H9 (cell line): ENCODE data around the gene GSE1. TPM values are rescaled to one million over a fixed set of nuclear protein-coding genes. Genes with fewer than 3 reads are reported as not detected.
A peak's percentile ranks its signal among the peaks of the same experiment; 100 is the strongest.

Source experiments
- DNase-seq: peaks from one replicate; pipeline ENCODE4 v3.0.0-alpha.2; 2017
- H2AFZ ChIP-seq: one replicate; pipeline ENCODE4 v1.6.1; 2013; ENCODE audit warnings: mild to moderate bottlenecking, low read length, control low read depth, moderate library complexity
- H2AK5ac ChIP-seq: 2 replicates; pipeline ENCODE4 v1.6.1; 2013; ENCODE audit warnings: low read length, control low read depth, mixed read lengths; ENCODE audit not compliant: insufficient read length
- H2BK120ac ChIP-seq: one replicate; pipeline ENCODE4 v1.6.1; 2013; ENCODE audit warnings: low read depth, mild to moderate bottlenecking, low read length, control low read depth, inconsistent platforms; ENCODE audit not compliant: poor library complexity, severe bottlenecking
- H2BK12ac ChIP-seq: 2 replicates; pipeline ENCODE4 v1.6.1; 2013; ENCODE audit warnings: low read length, control low read depth, mixed read lengths, low read depth; ENCODE audit not compliant: insufficient read length
- H2BK15ac ChIP-seq: 2 replicates; pipeline ENCODE4 v1.6.1; 2013; ENCODE audit warnings: low read depth, low read length, control low read depth
- H2BK20ac ChIP-seq: one replicate; pipeline ENCODE4 v1.6.1; 2013; ENCODE audit warnings: low read depth, mild to moderate bottlenecking, low read length, control low read depth, inconsistent platforms; ENCODE audit not compliant: poor library complexity, severe bottlenecking
- H2BK5ac ChIP-seq: 2 replicates; pipeline ENCODE4 v1.6.1; 2013; ENCODE audit warnings: low read length, control low read depth, mixed read lengths; ENCODE audit not compliant: insufficient read length
- H3K14ac ChIP-seq: 2 replicates; pipeline ENCODE4 v1.6.1; 2013; ENCODE audit warnings: low read length, control low read depth; ENCODE audit not compliant: insufficient read depth
- H3K18ac ChIP-seq: 2 replicates; pipeline ENCODE4 v1.6.1; 2013; ENCODE audit warnings: low read depth, mild to moderate bottlenecking, mixed read lengths, low read length, control low read depth; ENCODE audit not compliant: insufficient read length
- H3K23ac ChIP-seq: 2 replicates; pipeline ENCODE4 v1.6.1; 2013; ENCODE audit warnings: low read length, control low read depth, mixed read lengths, low read depth; ENCODE audit not compliant: insufficient read length
- H3K23me2 ChIP-seq: 2 replicates; pipeline ENCODE4 v1.6.1; 2013; ENCODE audit warnings: low read depth, mild to moderate bottlenecking, mixed read lengths, low read length, control low read depth; ENCODE audit not compliant: insufficient read length, poor library complexity, severe bottlenecking
- H3K27ac ChIP-seq: 2 replicates; pipeline ENCODE4 v1.5.1; 2013; ENCODE audit warnings: low read length, control low read depth, mixed read lengths, low read depth; ENCODE audit not compliant: insufficient read length
- H3K27me3 ChIP-seq: 2 replicates; pipeline ENCODE4 v1.6.1; 2013; ENCODE audit warnings: low read length, control low read depth, inconsistent platforms; ENCODE audit not compliant: insufficient read depth
- H3K4ac ChIP-seq: 2 replicates; pipeline ENCODE4 v1.6.1; 2013; ENCODE audit warnings: low read depth, mild to moderate bottlenecking, control low read depth, inconsistent platforms, low read length, moderate library complexity
- H3K4me1 ChIP-seq: 2 replicates; pipeline ENCODE4 v1.6.1; 2013; ENCODE audit warnings: low read length, control low read depth, inconsistent platforms; ENCODE audit not compliant: insufficient read depth
- H3K4me2 ChIP-seq: 2 replicates; pipeline ENCODE4 v1.6.1; 2013; ENCODE audit warnings: low read length, control low read depth, mixed read lengths; ENCODE audit not compliant: insufficient read length, insufficient read depth
- H3K56ac ChIP-seq: 2 replicates; pipeline ENCODE4 v1.6.1; 2013; ENCODE audit warnings: low read depth, mild to moderate bottlenecking, mixed read lengths, low read length, control low read depth; ENCODE audit not compliant: insufficient read length
- H3K79me1 ChIP-seq: 2 replicates; pipeline ENCODE4 v1.6.1; 2013; ENCODE audit warnings: low read depth, mild to moderate bottlenecking, moderate library complexity, low read length, control low read depth, inconsistent platforms; ENCODE audit not compliant: insufficient read depth, poor library complexity, severe bottlenecking
- H3K79me2 ChIP-seq: 2 replicates; pipeline ENCODE4 v1.6.1; 2013; ENCODE audit warnings: low read length, control low read depth, inconsistent platforms; ENCODE audit not compliant: insufficient read depth
- H3K9ac ChIP-seq: 2 replicates; pipeline ENCODE4 v1.6.1; 2013; ENCODE audit warnings: low read length, control low read depth, mixed read lengths; ENCODE audit not compliant: insufficient read length; ENCODE audit errors: extremely low read depth
- H3K9me3 ChIP-seq: one replicate; pipeline ENCODE4 v1.6.1; 2013; ENCODE audit warnings: low read depth, low read length, inconsistent platforms; ENCODE audit not compliant: control insufficient read depth
- H3T11ph ChIP-seq: one replicate; pipeline ENCODE4 v1.6.1; 2013; ENCODE audit warnings: mild to moderate bottlenecking, low read length, control low read depth, inconsistent platforms
- H4K20me1 ChIP-seq: one replicate; pipeline ENCODE4 v1.6.1; 2013; ENCODE audit not compliant: control insufficient read depth, insufficient read length, insufficient read depth
- H4K5ac ChIP-seq: 2 replicates; pipeline ENCODE4 v1.6.1; 2013; ENCODE audit warnings: low read depth, mild to moderate bottlenecking, mixed read lengths, low read length, control low read depth; ENCODE audit not compliant: insufficient read length
- H4K8ac ChIP-seq: replicated peaks from 2 replicates; pipeline ENCODE4 v1.6.1; 2013; ENCODE audit warnings: low read length, control low read depth, mixed read lengths, low read depth; ENCODE audit not compliant: insufficient read length
- H4K91ac ChIP-seq: 2 replicates; pipeline ENCODE4 v1.6.1; 2013; ENCODE audit warnings: low read depth, mild to moderate bottlenecking, moderate library complexity, mixed read lengths, low read length, control low read depth; ENCODE audit not compliant: insufficient read length
- H3K27ac Mint-ChIP-seq, 3 experiments: 2 replicates in 2 of 3; 3 replicates in 1 of 3; pipeline ENCODE4 v1.8.0; 2020 to 2021; ENCODE audit warnings: mixed read lengths in 3 of 3, mild to moderate bottlenecking in 1 of 3, moderate library complexity in 1 of 3
- H3K27me3 Mint-ChIP-seq: 2 replicates; pipeline ENCODE4 v1.8.0; 2021; ENCODE audit warnings: low read depth, mild to moderate bottlenecking, moderate library complexity, mixed read lengths
- H3K36me3 Mint-ChIP-seq, 3 experiments: 2 replicates in 2 of 3; 3 replicates in 1 of 3; pipeline ENCODE4 v1.8.0; 2020 to 2021; ENCODE audit warnings: low read depth in 3 of 3, mixed read lengths in 3 of 3; ENCODE audit not compliant: insufficient read depth in 1 of 3
- H3K4me1 Mint-ChIP-seq, 2 experiments: 2 replicates each; pipeline ENCODE4 v1.8.0; 2020; ENCODE audit warnings: mixed read lengths in 2 of 2
- H3K4me3 Mint-ChIP-seq, 2 experiments: 2 replicates in 1 of 2; 3 replicates in 1 of 2; pipeline ENCODE4 v1.8.0; 2020 to 2021; ENCODE audit warnings: mild to moderate bottlenecking in 2 of 2, mixed read lengths in 2 of 2, moderate library complexity in 1 of 2
- H3K9me3 Mint-ChIP-seq, 2 experiments: 2 replicates in 1 of 2; 3 replicates in 1 of 2; pipeline ENCODE4 v1.8.0; 2020; ENCODE audit warnings: mild to moderate bottlenecking in 2 of 2, mixed read lengths in 2 of 2, moderate library complexity in 1 of 2
- CTCF ChIP-seq: fragments of 200-600 bp; sonication (generic); conservative IDR thresholded peaks from 3 replicates; pipeline ENCODE4 v1.8.0; 2021; ENCODE audit warnings: antibody characterized with exemption, mild to moderate bottlenecking
- WGBS: extraction: QIAGEN DNeasy Blood & Tissue Kit; methylation state at CpG from one replicate; pipeline ENCODE4 v1.1.7; 2013; ENCODE audit warnings: missing lambda C conversion rate, low lambda C conversion rate, mixed read lengths; ENCODE audit not compliant: insufficient read length; ENCODE audit errors: extremely low coverage; 5-methylcytosine and 5-hydroxymethylcytosine counted together
- total RNA-seq: library from RNA; stranded (reverse); gene quantifications from 2 replicates; pipeline ENCODE4 v1.2.1, GENCODE V29; 2021

The GSE1 gene
- total RNA-seq, 1 experiment from 2014 or later, result 125 TPM

- peaks cover 4 to 5% of the 10 kb centered on the region in 2 experiments; a peak in 3 of 4 replicates for H3K4me1 Mint-ChIP-seq
- Histone ChIP-seq H2BK12ac (no peak overlapping the region), H3K79me2 (no peaks in the 10 kb centered on the region), H2BK15ac (no peak overlapping the region), H2BK5ac (no peak overlapping the region), H4K5ac (no peak overlapping the region), H3K9me3 (no peaks in the 10 kb centered on the region), H3K4me2 (no peak overlapping the region), H2BK120ac (no peak overlapping the region), H3K4me1 (no peaks in the 10 kb centered on the region), H3K14ac (no peak overlapping the region), H3K27me3 (no peaks in the 10 kb centered on the region), H3K79me1 (peaks cover 4% of the 10 kb centered on the region), H3K18ac (no peak overlapping the region), H3K56ac (no peak overlapping the region), H4K8ac (no peak overlapping the region), H3T11ph (no peak overlapping the region), H2AK5ac (no peak overlapping the region), H3K23ac (no peak overlapping the region), H2AFZ (no peak overlapping the region), H4K20me1 (no peaks in the 10 kb centered on the region), H3K4ac (no peak overlapping the region), H4K91ac (no peak overlapping the region), H3K9ac (no peak overlapping the region), H2BK20ac (no peak overlapping the region), H3K23me2 (no peaks in the 10 kb centered on the region), H3K27ac (no peak overlapping the region)
- no peak for TF ChIP-seq CTCF
- 0 out of 7 replicates have a peak overlapping the region, but pooled peaks of 1 of the 3 experiments have one; percentile 20 for H3K27ac Mint-ChIP-seq
- no CpG with 5 or more reads among the region's 21 CpGs for WGBS
- H3K9me3 Mint-ChIP-seq, result peaks cover 0 to 3% of the 10 kb centered on the region in 2 experiments; a peak in 1 of 5 replicates
- peaks cover 38 to 85% (median 82%) of the 10 kb centered on the region in 3 experiments for H3K36me3 Mint-ChIP-seq
- H3K27me3 Mint-ChIP-seq, result no peaks in the 10 kb centered on the region; the same call in 1 of the 2 replicates
- H3K4me3 Mint-ChIP-seq, result no peak overlapping the region
- no peak for DNase-seq
Observed at GRCh38 chr16:85657267-85657650, 44.1 kb downstream of the GSE1 start.
